NCI-H2196 (cell line): ENCODE measurements around the gene TRMT11.

Source experiments
- DNase-seq: peaks from one replicate; lab custom pipeline; 2025; ENCODE audit not compliant: unreplicated experiment; lab: John Stamatoyannopoulos, UW

Gene TRMT11

DNA sequence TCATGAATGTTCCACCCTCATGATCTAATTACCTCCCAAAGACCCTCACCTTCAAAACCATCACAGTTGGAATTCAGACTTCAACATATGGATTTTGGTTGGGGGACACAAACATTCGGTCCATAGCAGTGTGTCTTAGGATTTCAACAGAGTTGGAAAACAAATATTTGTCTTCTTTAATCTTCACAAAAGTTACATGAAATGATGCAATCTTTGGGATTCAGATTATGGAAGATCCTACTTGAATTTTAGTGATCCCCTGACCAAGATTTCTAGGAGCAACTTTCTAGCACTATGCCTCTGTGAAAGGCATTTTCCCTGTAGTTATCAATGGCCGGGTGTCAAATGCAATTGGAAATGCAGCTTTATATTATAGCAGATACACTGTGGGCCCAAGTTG is 86.5 kb downstream of the TRMT11 start:
- DNase-seq, result no peak

DNA sequence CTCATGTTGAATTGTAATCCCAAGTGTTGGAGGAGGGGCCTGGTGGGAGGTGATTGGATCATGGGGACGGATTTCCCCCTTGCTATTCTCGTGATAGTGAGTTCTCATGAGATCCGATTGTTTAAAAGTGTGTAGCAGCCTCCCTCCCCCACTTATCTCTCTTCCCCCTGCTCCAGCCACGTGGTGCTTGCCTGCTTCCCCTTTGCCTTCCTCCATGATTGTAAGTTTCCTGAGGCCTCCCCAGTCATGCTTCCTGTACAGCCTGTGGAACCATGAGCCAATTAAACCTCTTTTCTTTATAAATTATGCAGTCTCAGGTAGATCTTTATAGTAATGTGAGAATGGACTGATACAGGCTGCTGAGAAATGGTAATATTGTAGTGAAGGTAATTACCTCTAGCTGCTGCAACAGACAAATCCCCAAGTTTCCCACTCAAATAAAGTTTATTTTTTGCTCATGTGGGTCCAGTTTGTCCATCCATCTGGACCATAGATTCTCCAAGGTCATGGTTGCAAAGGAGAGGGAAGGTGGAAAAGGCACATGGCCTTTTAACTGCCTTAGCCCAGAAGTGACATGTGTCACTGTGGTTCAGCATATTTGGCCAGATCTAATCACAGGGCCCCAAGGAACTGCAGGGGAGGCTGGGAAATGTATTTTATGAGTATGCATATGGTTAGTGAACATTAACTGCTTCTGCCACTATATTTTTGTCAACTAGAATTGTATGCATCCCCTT is 89.2 kb downstream of the TRMT11 start:
- DNase-seq, result no peak

DNA sequence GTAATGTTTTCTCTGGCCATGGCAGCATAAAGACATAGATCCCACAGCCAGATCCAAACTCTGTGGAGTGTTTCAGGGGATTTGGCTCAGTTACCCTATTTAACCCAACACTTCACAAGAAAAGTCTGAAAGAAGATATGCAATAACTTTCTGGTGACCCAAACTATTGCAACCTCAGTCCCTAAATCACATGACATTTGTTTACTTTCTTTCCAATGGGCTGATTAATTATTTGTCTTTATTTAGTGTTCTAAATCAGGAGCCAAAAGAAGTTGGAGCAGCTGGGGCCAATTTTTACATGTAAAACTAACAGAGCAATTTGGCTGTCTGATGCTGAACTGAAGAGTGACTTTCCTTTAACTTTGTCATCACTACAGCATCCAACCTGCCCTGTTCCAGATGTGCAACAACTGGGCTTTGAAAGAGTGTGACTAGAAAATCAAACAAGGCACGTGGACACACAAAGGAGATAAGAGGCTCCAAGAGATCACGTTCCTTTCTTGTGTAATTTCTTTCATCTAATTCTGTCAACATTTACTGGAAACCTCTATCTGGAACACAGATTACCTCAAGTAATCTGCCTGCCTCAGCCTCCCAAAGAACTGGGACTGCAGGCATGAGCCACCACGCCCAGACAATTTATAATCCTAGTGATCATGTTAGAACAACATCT is 90.8 kb downstream of the TRMT11 start:
- DNase-seq, result no peak

DNA sequence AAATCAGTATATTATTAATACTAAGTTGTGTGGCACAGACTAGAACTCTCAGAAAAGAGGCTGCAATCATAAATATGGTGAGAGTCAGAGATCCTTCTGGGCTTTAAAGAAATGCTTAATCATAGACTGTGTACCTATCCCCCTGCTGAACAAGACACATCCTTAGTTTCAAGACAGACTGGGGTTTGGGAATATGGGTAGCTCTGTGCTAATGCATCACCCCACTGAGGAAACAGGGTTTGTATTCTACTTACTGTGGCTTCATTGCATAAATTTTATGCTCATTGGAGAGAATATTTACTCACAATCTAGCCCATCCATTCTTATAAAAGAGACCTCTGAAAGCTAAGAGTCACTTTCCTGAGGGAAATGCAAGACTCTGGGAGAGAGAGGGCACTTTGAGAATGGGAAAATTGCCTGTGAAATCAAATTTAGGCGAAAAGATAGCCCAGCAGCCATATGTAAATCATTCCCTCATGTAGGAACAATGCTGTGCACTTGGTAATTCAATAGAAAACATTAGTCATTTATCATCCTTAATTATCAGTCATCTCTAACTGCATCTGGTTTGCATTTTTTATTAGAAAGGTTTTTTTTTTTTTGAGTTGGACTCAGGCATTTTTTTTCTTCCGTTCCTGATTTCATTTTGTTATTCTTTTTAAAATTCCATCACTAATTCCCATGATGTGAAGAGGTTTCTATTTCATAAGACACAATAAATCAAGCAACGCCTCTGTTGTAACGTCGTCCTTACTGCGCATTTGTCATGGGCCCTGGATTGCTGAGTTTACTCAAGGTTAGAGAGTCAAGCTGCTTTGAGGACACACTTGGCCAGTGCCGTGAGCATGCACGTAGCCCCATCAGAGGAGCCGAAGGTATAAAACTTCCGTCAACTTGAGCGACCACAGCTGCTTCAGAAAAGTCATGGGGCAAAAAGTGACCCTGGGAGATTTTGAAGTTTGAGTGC is 91.8 kb downstream of the TRMT11 start:
- DNase-seq, result no peak

DNA sequence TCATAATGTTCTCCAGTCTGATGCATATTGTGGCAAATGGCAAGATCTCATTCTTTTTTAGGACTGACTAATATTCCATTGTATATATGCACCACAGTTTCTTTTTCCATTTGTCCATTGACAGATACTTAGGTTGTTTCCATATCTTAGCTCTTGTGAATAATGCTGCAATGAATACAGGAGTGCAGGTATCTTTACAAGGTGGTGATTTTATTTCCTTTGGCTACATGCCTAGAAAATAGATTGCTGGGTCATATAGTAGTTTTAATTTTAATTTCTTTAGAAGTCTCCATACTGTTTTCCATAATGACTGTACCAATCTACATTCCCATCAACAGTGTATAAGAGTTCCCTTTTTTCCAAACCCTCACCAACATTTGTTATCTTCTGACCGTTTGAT is 97.5 kb downstream of the TRMT11 start:
- DNase-seq, result no peak

DNA sequence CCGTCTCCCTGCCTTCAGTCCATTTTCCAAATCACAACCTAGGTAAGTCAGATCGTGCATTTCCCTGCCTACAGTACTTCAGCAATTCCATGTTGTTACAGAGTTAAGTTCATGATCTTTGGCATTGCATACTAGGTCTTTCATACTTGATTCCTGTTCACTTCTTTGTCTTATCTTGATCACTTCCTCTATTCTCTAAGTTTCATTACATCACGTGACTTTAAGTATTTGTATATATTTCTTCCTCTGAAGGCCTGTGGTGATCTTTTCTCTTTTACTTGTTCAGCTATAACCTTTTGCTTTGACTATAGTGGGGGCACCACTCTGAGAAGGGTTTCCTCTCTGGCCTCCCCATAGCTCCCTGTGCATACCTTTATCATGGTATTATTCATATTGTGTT is 100.2 kb downstream of the TRMT11 start:
- DNase-seq, result no peak
